OCI-LY7 (cell line): Measurements from ENCODE around the gene EEPD1.

Experiments
- CTCF ChIP-seq: fragments of 200-600 bp; sonication (generic); conservative IDR thresholded peaks from 2 replicates; pipeline ENCODE4 v1.5.1; 2014; ENCODE audit warnings: mild to moderate bottlenecking, antibody characterized with exemption, low read length, moderate library complexity, mixed read lengths
- EZH2phosphoT487 ChIP-seq: fragments of 200-600 bp; sonication (generic); IDR thresholded peaks from 2 replicates; pipeline ENCODE4 v1.6.1; 2018; ENCODE audit warnings: low read depth, borderline replicate concordance, mild to moderate bottlenecking, mixed run types, antibody characterized with exemption, low read length, moderate library complexity, mixed read lengths

GRCh38 chr7:36152756-36153570, at the start of gene EEPD1:
- no peak for TF ChIP-seq CTCF
- TF ChIP-seq EZH2phosphoT487, result no peak
